DMS153 treated with DMSO at 0.1 percent for 48 hours (cell line): ENCODE data around the gene POPDC3.

Experiments
- DNase-seq: peaks from one replicate; lab custom pipeline; 2025; ENCODE audit not compliant: unreplicated experiment; lab: John Stamatoyannopoulos, UW

The POPDC3 gene

GRCh38 chr6:105161421-105161820, 18.4 kb downstream of the POPDC3 start:
- DNase-seq = no peak

GRCh38 chr6:105153676-105154075, 26.1 kb downstream of the POPDC3 start:
- DNase-seq = no peak

- no peak for DNase-seq
Measured at GRCh38 chr6:105152880-105153279, 26.9 kb downstream of the POPDC3 start.

- DNase-seq = no peak
Measured at GRCh38 chr6:105151644-105152043, 28.2 kb downstream of the POPDC3 start.

GRCh38 chr6:105138141-105138540, 41.7 kb downstream of the POPDC3 start:
- no peak for DNase-seq

GRCh38 chr6:105137388-105137787, 42.4 kb downstream of the POPDC3 start:
- no peak for DNase-seq

GRCh38 chr6:105136431-105137350, 43.1 kb downstream of the POPDC3 start:
- peak; percentile 63 for DNase-seq

- DNase-seq = no peak
Measured at GRCh38 chr6:105135907-105136430, 43.8 kb downstream of the POPDC3 start.

- no peak for DNase-seq
Measured at GRCh38 chr6:105135056-105135455, 44.8 kb downstream of the POPDC3 start.

- DNase-seq = no peak
Measured at GRCh38 chr6:105122717-105123116, 57.1 kb downstream of the POPDC3 start.

GRCh38 chr6:105121981-105122380, 57.8 kb downstream of the POPDC3 start:
- peak; percentile 29 for DNase-seq

GRCh38 chr6:105120570-105120969, 59.2 kb downstream of the POPDC3 start:
- no peak for DNase-seq

- DNase-seq = no peak
Measured at GRCh38 chr6:105116150-105116549, 63.7 kb downstream of the POPDC3 start.

- no peak for DNase-seq
Measured at GRCh38 chr6:105113422-105113821, 66.4 kb downstream of the POPDC3 start.

- no peak for DNase-seq
Measured at GRCh38 chr6:105112577-105112976, 67.2 kb downstream of the POPDC3 start.

GRCh38 chr6:105111871-105112270, 67.9 kb downstream of the POPDC3 start:
- no peak for DNase-seq

GRCh38 chr6:105111105-105111504, 68.7 kb downstream of the POPDC3 start:
- no peak for DNase-seq

- DNase-seq = no peak
Measured at GRCh38 chr6:105109955-105110895, 69.6 kb downstream of the POPDC3 start.

GRCh38 chr6:105108631-105109262, 71.1 kb downstream of the POPDC3 start:
- DNase-seq = no peak
